CD4-positive, alpha-beta T cell treated with Interferon alpha-2 for 1 hour (primary cell): ENCODE results near the gene ZNF711.
"Not testable (repeated sequence)": the region's sequence is repeated elsewhere in the genome, so short reads cannot be mapped to it uniquely, and the experiment has no call there.

Experiments
- DNase-seq, 2 donors: peaks; one replicate each; pipeline ENCODE4 v3.0.0-alpha.2; 2020 to 2022

ZNF711 gene

DNA sequence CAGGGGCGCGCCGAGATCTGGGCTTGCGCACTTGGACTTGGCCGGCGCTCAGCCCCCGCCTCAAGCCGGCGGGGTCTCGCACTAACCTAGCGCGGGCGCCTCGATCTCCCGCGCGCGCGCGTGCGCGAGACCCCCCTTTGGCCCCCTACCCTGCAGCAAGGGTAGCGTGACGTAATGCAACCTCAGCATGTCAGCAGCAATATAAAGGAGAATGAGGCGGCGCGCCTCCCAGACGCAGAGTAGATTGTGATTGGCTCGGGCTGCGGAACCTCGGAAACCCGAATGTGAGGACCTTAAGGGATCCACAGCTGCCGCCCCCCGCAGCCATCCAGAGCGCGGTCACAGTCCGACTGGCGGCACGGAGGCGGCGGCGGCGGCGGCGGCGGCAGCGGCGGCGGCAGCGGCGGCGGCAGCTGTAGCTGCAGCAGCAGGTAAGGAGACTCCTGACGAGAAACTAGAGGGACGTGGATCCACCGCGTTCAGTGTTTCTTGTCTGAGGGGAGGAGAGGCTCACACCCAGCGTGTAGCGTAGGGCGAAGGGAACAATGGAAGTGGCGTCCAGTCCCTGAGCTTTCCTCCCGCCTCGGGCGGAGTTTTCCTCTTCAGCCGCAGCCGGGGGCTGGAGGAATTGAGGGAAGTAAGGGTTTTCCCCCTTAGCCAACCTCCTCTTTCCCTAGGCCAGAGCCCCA lies at the start of gene ZNF711, which contains the start of gene SATL1:
Gene ZNF711, plus strand, starts transcription at position 231 of the 689 bp plus-strand sequence. CDS start 3,582 bp downstream, outside the sequence.
Gene SATL1, minus strand, starts transcription at position 19 of the 689 bp plus-strand sequence. CDS start 134,811 bp downstream, outside the sequence.
- DNase-seq = peak; percentile 27 to 35

- no peak for DNase-seq
Measured at GRCh38 chrX:85196319-85196718, 47.5 kb upstream of the ZNF711 start.

DNA sequence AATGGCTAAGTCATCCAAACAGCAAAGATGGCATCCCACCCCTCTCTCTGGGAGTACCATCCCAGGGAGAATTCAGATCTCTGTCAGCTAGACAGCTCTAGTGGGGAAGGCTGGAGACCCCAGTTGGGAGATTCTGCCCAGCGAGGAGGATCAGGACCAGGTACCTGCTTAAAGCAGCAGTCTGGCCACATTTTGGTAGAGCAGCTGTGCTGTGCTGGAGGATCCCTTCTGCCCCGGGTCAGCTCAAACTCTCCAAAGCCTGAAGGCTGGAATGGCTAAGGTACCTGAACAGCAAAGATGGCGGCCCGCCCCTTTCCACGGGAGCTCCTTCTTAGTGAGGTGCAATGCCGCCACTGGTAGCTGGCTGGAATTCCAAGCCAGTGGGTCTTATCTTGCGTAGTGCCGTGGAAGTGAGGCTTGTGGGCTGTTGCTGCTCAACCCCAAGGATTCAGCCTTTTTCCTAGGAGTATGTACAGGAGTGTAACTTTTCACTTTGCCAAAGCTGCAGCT lies 40.3 kb upstream of the ZNF711 start:
- DNase-seq = no peak

DNA sequence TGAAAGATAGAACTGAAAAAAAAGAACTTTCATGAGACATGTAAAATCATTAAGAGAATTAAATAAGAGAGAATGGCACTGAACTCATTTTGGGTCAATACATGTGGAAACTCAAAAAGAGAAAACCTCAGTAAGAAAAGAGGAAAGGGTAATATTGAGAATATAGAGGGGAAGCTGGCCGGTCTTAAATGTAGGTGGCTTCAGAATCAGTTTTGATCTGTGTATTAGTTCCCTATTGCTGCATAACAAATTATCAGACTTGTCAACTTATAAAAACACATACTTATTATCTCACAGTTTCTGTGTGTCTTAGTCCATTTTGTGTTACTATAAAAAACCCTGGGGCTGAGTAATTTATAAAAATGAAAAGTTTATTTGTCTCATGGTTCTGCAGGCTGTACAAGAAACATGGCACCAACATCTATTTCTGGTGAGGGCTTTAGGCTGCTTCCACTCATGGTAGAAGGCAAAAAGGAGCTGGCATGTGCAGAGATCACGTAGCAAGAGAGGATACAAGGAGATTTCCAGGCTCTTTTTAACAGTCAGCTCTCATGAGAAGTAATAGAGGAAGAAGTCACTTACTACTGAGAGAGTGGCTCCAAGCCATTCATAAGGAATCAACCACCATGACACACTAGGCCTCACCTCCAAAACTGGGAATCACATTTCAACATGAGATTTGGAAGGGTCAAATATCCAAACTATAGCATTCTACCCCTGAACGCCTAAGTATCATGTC lies 29.8 kb upstream of the ZNF711 start:
- DNase-seq = no peak

DNA sequence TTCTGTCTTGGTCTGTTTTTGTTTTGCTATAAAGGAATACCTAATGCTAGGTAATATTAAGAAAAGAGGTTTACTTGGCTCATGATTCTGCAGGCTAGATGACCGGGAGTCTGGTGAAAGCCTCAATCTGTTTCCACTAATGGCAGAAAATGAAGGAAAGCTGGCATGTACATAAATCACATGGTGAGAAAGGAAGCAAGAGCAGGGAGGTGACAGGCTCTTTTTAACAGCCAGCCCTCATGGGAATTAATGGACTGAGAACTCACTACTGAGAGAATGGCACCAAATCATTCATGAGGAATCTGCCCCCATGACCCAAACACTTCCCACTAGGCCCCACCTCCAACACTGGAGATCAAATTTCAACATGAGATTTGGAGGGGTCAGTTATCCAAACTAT lies 27.8 kb upstream of the ZNF711 start:
- DNase-seq = no peak

DNA sequence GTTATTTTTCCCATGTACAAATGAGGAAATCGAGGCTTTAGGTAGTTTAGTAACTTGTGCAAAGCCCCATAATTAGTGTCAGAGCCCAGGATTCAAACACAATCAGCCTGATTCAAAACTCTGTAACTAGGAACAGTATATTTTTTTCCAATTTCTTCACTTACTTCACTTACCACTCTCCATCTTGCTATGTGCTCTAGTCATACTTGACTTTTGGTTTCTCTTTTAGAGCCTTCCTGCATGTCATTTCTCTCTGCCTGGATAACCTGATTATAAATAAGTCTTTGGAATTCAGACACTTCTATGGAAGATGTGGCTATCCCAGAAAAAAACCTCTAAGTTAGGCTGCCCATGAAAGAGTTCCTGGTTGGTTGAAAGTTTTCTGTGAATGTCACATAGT lies 22.4 kb upstream of the ZNF711 start:
- DNase-seq = no peak

- DNase-seq = no peak
Measured at GRCh38 chrX:85223359-85223758, 20.4 kb upstream of the ZNF711 start.

- no peak for DNase-seq
Measured at GRCh38 chrX:85243155-85243554, 636 bp upstream of the ZNF711 start.

DNA sequence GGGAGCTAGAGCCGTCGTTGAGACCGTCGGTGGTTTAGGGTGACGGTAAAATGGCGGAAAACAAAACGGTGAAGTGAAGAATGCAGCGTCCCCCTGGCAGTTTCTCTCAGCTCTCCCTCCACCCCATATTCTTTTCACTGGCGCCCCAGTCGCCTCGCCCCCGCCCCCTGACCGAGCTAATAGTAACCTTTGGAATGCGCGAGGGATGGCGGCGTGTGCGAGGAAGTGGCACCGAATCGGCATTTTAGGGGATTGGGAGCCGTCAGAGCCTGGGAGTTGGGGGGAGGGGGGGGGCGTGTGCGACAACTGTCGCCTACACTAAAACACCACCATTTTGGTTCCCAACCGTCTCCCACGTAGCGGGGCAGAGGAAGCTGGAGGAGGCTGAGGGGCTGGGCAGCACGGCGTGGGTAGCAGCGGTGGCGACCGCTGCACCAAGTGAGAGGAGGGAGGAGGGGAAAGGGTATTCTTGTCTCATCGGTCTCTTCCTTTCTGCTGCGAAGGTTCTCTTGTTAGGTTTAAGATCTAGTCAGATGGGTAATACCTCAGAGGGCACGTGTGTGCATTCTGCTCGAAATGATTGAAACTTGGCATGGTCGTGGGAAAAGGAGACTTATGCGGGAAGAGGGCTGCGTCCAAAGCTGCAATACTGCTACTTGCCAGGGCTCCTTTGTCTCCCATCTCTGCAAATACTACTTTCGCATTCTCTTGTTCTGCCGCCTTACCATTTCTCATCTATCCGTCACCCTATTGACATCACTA lies 840 bp downstream of the ZNF711 start:
- DNase-seq = no peak

- not testable (repeated sequence) for DNase-seq
Measured at GRCh38 chrX:85285286-85285685, 41.5 kb downstream of the ZNF711 start.

DNA sequence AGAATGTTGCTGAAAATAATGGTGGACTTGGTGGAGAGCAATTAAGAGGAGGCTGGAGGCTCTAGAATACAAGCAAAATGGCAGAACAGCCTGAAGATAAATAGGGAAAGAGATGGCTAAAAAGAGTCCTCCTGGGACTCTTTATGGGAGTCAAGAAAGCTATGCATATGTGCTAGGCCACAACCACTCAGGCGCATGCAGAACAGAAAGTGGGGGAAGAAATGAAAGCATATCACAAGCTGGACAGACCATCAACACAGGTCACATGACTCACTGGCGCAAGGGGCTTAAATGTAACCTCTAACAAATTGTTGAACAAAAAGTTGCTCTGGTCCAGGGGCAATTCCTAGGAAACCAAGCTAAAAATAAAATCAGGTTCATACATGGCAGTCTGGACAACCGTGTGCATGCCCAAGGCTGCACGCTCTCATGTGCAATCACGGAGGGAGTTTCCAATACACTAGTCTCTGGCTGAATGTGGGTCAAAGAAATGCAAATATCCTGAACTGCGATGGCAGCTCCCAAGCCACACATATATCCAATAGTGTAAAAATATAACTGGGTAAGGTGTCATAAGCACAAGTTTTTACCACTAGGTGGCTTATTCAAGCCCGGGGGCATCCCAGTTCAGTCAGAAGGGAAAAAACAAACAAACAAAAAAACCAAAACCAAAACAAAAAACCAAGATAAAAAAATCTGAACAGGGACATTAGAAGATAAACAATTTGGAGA lies 45.4 kb downstream of the ZNF711 start:
- no peak for DNase-seq

DNA sequence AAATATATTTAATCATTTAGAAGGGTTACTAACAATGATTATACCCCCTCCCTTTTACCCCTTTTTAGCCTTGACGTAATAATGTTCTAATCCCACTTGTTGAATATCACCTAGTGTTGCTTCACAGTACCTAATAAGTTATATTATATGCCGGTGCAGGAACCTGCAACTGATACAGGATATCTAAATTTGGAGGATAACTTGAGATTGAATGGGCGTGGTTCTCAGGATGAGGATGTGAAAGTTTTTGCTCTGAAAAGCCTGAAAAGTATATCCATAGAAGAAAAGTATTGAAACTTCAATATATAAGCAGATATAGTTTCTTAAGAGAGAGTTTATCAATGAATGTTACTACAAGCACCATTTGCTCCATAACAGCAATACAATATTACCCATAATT lies 59.8 kb downstream of the ZNF711 start:
- no peak for DNase-seq

DNA sequence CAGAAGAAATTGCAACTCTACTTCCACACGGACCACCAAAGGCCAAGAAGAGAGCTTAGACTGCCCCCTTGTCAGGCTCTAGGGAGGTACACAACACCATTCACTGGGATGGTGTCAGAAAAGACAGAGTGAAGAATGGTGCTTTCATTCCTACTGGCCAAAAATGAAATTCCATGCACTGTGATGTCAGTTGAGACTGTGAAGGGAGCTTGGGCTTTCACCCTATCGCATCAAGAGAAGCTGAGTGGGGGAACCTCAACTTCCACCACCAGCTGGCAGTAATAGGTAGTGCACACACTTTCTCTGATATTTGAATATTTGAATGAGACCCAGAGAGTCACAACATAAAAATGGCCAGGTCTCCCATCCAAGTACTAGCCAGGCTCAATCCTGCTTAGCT lies 65.9 kb downstream of the ZNF711 start:
- DNase-seq = no peak

DNA sequence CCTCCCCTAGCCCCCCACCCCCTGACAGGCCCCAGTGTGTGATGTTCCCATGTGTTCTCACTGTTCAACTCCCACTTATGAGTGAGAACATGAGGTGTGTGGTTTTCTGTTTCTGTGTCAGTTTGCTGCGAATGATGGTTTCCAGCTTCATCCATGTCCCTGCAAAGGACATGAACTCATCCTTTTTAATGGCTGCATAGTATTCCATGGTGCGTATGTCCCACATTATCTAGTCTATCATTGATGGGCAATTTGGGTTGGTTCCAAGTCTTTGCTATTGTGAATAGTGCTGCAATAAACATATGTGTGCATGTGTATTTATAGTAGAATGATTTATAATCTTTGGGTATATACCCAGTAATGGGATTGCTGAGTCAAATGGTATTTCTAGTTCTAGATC lies 67.6 kb downstream of the ZNF711 start:
- not testable (repeated sequence) for DNase-seq
